NCI-H2227 (cell line): Measurements from ENCODE around the gene TNP2.
"Not testable (repeated sequence)": the region's sequence is repeated elsewhere in the genome, so short reads cannot be mapped to it uniquely, and the experiment has no call there.

Source experiments
- DNase-seq: peaks from one replicate; lab custom pipeline; 2025; ENCODE audit not compliant: unreplicated experiment; lab: John Stamatoyannopoulos, UW

The TNP2 gene

DNA sequence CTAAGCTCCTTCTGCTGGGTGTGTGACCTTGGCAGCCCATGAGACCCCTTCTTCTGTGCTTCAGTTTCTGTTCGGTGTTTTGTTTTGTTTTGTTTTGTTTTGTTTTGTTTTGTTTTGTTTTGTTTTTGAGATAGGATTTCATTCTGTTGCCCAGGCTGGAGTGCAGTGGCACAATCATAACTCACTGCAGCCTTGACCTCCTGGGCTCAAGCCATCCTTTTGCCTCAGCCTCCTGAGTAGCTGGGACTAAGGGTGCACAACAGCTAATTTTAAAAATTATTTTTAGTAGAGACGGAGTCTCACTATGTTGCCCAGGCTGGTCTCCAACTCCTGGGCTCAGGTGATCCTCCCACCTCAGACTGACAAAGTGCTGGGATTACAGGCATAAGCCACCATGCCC is 48.6 kb downstream of the TNP2 start:
- DNase-seq = not testable (repeated sequence)

- DNase-seq = no peak
Observed at GRCh38 chr16:11219178-11219577, 49.9 kb downstream of the TNP2 start.

DNA sequence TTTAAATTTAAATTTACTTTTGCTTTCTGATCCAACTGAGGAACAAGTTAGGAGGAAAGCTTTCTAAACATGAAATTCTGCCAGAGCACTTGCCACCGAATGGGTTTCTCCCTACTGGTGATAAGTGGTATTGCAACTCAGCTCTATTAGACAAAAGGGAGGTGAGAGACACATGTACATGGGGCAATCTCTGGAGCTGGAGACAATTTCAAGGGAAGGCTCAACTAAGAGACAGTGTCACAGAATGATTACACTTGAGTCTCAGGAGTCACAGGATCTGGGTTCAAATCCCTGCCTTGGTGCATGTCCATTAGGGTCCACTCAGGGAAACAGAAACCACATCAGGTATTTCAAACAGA is 50.5 kb downstream of the TNP2 start:
- no peak for DNase-seq
